GM18861 (cell line): ENCODE measurements around the gene IL36A.

ENCODE experiments used
- ATAC-seq: cut with Tn5 transposase; IDR thresholded peaks from one replicate; pipeline ENCODE4 v1.9.1; 2021; ENCODE audit not compliant: unreplicated experiment

The IL36A gene

GRCh38 chr2:113002677-113003076, 2.6 kb upstream of the IL36A start:
- ATAC-seq, result no peak

DNA sequence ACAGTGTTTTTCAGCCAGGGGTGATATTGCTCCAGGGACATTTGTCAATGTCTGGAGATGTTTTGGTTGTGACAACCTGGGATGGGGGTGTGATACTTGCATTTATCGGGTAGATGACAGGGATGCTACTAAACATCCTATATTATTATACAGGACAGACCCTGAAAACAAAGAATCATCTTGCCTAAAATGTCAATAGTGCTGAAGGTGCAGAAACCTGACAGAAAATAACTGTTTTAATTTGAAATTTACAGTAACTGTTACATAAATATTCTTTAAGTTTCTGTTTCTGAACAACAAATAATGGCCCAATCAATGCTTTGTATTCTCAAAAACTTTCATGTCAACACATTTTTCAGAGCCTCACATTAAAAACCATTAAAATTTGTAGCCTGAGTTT, 2.0 kb downstream of the IL36A start:
- ATAC-seq, result no peak

DNA sequence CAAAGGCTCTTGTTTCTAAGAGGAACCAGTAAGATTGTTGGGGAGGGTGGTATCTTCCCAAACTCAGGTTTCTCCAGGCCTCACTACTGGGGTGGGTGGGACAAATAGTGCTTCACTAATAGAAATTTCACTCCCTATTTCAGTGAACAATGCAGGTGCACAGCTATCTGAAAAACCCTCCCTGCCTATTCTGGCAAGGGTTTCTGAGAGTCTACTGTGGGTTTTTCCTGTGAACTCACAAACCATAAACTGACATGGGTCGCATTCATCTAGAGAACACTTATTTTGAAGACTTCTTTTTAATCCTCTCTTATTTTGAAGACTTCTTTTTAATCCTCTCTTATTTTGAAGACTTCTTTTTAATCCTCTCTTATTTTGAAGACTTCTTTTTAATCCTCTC, 4.4 kb downstream of the IL36A start:
- ATAC-seq, result no peak

DNA sequence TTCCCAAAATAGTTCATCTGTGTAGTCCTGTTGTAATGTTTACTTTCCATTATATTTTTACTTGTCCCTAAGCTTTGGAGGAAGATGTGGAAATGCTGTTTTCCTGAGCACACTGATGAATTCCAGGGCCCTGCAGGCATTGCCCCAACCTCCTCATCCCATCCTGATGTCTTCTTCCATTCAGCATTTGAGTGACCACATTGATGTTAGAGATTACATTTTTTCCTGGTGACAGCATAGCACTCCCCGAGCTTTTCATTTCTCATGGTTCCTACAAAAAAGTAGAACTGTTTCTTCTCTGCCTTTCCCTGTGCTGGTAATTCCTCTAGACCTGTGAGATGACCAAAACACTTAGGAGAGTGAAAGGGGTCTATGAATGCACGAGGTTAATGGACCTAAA, 4.8 kb downstream of the IL36A start:
- no peak for ATAC-seq

GRCh38 chr2:113011108-113011507, 5.8 kb downstream of the IL36A start:
- no peak for ATAC-seq

- no peak for ATAC-seq
Observed at GRCh38 chr2:113012436-113013335, 7.4 kb downstream of the IL36A start.

DNA sequence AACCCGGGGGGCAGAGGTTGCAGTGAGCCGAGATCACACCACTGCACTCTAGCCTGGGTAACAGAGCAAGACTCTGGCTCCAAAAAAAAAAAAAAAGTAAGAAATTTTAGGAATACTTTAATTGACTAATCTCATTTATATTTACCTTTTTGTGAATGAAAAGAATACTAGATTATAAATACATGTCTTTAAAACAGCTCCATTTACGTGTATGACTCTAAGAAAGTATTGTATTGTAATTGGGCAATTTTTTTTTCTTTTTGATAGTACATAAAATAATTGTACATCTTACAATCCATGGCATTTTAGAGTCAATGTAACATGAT, 8.0 kb downstream of the IL36A start:
- ATAC-seq, result no peak

- no peak for ATAC-seq
Observed at GRCh38 chr2:113014067-113014466, 8.8 kb downstream of the IL36A start.

DNA sequence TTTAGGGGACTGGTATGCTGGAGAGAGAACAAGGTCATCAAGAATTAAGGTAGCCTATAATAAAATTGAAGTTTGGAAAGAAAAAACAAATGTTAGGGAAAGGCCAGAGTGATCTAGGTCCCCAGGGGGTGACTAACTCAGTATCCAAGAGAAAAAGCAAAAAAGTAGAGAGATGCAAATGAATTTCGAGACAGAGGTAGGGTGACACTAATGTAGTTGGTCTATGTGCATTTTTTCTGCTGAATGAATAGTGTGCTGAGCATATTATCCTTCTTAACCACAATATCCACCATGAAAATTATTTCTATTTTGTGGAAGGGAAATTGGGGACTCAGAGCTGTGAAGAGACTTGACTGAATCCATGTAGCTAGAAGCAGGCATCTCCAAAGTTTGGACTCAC, 9.8 kb downstream of the IL36A start:
- no peak for ATAC-seq

- no peak for ATAC-seq
Observed at GRCh38 chr2:113015655-113016054, 10.4 kb downstream of the IL36A start.

DNA sequence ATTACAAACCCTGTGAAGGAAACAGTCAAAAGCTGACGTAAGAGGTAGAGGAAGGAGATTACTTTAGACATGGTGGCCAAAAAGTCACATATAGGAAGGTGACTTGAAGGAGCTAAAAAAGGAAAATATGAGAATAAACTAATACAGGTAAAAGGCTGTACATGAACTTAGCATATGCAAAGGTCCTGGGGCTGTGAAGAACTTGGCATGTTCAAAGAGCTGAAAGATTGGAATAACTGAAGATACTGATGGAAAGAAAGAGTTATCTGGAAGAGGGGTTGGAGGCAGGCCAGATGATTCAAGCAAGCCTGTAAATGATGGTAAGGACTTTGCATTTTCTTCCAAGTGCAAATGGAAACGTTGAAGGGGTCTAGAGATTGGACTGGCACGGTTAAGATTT, 13.2 kb downstream of the IL36A start:
- ATAC-seq, result no peak

DNA sequence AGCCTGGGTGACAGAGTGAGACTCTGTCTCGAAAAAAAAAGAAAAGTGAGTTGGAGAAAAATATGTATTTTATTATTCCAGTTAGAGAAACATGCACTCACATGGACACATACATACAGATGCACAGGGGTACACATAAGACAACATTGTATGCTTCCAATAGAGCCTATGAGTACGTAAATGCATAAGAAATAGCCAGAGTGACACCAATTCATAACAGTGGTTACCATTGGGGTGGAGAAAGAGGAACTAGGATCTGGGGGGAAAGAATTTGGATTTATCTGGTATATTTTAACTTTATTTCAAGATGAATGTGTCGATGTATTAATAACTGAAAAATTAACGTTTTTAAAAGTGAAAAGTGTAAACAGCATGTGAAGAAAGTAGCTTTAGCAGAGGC, 16.1 kb downstream of the IL36A start:
- no peak for ATAC-seq

GRCh38 chr2:113024764-113025163, 19.5 kb downstream of the IL36A start:
- ATAC-seq, result no peak

GRCh38 chr2:113025737-113026136, 20.5 kb downstream of the IL36A start:
- no peak for ATAC-seq

DNA sequence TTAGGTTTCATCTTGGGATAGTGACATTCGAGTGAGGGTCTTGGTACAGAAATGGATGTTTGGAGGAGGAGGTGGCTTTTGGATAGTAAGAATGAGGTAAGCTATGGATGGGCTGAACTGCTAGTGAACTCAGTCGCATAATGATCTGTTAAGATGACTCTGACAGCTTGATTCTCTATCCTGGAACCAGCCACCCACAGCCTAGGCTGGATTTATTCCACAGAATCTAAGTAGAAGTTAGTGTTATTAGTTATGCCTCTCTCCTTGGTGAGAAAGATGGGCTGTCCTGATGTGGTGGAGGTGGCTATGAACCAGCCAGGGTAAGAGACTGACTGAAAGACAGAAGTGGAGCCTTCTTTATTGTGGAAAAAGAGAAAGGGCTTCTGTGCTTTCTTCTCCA, 22.4 kb downstream of the IL36A start:
- ATAC-seq, result no peak

DNA sequence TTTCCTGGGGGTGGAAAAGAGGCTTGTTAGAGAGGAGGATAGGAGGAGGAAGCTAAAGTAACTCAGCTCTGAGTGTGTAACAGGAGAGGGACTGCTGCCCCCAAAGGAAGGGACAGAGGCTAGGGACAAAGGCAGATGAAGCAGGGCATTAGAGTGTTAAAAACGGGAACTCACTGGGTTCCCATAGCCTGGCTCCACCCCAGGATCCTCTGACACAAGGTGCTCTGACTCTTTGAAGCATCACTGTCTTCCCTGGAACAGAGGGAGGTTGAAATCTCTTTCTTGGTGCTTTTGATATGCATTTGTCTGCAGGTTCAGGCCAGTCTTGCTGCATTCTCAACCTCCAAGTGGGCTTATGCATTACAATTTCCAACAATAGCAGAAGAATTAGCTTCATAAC, 22.9 kb downstream of the IL36A start:
- ATAC-seq, result no peak

GRCh38 chr2:113032737-113033136, 27.5 kb downstream of the IL36A start:
- no peak for ATAC-seq

GRCh38 chr2:113034016-113034415, 28.8 kb downstream of the IL36A start:
- no peak for ATAC-seq

DNA sequence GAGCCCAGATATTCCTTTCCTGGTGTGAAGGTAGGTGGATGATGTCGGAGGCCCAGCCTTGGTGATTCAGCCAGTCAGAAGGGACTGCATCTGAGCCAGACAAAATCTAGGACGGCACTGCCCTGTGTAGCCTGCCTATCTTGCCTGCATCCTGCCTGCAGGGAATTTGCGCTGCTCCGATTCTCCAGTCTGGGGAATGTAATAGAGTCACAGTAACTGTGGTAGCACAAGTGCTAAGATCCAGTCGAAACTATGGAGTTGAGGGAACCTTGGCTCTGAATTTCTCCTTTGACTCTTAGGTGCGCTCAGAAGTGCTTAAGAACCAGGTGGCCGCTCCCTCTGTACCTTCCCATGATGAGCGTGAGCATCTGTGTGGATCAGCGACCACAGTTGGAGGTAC, 31.5 kb downstream of the IL36A start:
- ATAC-seq, result no peak

- ATAC-seq, result no peak
Observed at GRCh38 chr2:113038291-113038690, 33.0 kb downstream of the IL36A start.

- ATAC-seq, result no peak
Observed at GRCh38 chr2:113039158-113039557, 33.9 kb downstream of the IL36A start.

GRCh38 chr2:113039719-113040118, 34.5 kb downstream of the IL36A start:
- no peak for ATAC-seq

DNA sequence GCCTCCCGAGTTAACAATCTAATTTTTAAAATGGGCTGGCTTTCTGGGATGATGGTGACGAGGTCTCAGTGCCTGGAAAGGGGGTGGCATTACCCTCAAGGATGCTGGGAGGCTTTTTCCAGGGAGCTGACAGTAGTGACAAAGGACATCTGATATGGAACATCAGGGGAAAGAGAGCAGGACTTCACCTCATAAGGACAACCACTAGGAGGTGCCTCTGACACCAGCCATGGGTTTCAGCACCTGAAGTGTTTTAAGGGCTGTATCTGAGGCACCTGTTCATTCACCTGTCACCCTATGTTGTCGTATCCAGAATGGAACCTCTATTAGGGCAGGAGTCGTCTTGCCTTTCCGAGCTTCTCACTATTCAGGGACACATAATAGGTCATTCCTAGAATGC, 36.6 kb downstream of the IL36A start:
- ATAC-seq, result no peak
